ENCODE results near the gene ACY1. TPM values are rescaled to one million over a fixed set of nuclear protein-coding genes. Genes with fewer than 3 reads are reported as not detected.

ACY1 gene
- total RNA-seq, 1 experiment from 2014 or later, result 62.6 TPM

DNA sequence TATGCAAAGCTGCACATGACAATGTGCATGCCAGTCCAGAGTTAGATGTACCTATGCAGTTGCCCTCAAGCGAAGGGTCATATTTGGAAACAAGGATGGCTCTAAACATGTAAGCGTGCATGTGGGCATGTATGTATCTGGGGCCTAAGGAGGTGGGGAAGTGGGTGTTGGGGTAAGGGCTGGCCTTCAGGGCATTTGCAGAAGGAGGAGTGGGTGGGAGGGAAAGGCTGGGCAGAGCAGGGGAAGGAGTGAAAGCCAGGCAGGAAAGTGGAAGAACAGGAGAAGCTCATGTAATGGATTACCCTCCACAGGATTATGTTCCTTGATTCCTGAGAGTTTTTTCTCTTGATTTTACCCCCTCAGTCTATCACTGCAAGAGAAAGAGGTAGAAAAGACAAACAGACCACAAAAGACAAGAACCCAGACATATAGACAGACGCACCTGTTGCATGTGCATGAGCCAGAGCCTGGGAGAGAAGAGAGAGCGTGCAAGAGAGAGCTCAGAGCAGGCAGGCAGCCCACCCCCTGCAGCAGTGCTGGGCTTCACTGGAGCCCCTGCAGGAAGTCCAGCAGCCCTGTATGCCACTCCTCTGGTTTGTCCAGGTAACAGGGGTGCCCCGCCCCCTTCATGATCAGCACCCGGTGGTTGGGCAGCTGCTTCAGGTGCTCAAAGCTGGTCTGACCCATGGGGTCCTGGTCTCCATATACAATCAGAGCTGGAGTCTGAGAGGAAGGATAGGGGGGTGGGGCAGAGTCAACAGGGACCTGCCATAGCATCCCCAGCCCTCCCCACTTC, 14.3 kb upstream of the ACY1 start:
- peak; percentile 67 for DNase-seq
- peaks cover 11% of the 10 kb centered on the region; the same call in 1 of the 2 replicates for H3K4me1 ChIP-seq (ENCODE audit: insufficient read depth, low read length)
- Mint-ChIP-seq H3K27ac (peak overlapping the region in 2 of 3 experiments; percentile 49 to 77; a peak in 4 of 7 replicates), H3K36me3 (ENCODE audit: insufficient read depth in 1 of 3, low read depth in 3 of 3) (peaks cover 0 to 5% (median 2%) of the 10 kb centered on the region in 3 experiments; a peak in 4 of 7 replicates), H3K9me3 (no peaks in the 10 kb centered on the region), H3K4me1 (peaks cover 40 to 63% of the 10 kb centered on the region in 2 experiments), H3K27me3 (ENCODE audit: low read depth) (peaks cover 26% of the 10 kb centered on the region), H3K4me3 (peak overlapping the region; percentile 80 to 89)
- WGBS (ENCODE audit: extremely low coverage, insufficient read length, low lambda C conversion rate), result no CpG with 5 or more reads among the region's 6 CpGs
- H3K79me1 ChIP-seq (ENCODE audit: insufficient read depth, low read depth, low read length, poor library complexity, severe bottlenecking), result no peaks in the 10 kb centered on the region
- peak overlapping the region; percentile 29 for H3K4me2 ChIP-seq (ENCODE audit: insufficient read depth, insufficient read length, low read length)
- no peak overlapping the region for H2BK120ac ChIP-seq (ENCODE audit: low read depth, low read length, poor library complexity, severe bottlenecking)
- no peak overlapping the region for H3K56ac ChIP-seq (ENCODE audit: insufficient read length, low read depth, low read length)
- no peak overlapping the region for H3K18ac ChIP-seq (ENCODE audit: insufficient read length, low read depth, low read length)
- no peak overlapping the region for H3K27ac ChIP-seq (ENCODE audit: insufficient read length, low read depth, low read length)
- peaks cover 11% of the 10 kb centered on the region for H3K23me2 ChIP-seq (ENCODE audit: insufficient read length, low read depth, low read length, poor library complexity, severe bottlenecking)
- H2BK20ac ChIP-seq (ENCODE audit: low read depth, low read length, poor library complexity, severe bottlenecking), result no peak overlapping the region
- H3K79me2 ChIP-seq (ENCODE audit: insufficient read depth, low read length), result no peaks in the 10 kb centered on the region
- H2AFZ ChIP-seq (ENCODE audit: low read length), result no peak overlapping the region
- no peak overlapping the region for H3K14ac ChIP-seq (ENCODE audit: insufficient read depth, low read length)
- H2BK15ac ChIP-seq (ENCODE audit: low read depth, low read length), result no peak overlapping the region
- H2AK5ac ChIP-seq (ENCODE audit: insufficient read length, low read length), result no peak overlapping the region
- H3T11ph ChIP-seq (ENCODE audit: low read length), result no peak overlapping the region
- no peak overlapping the region for H2BK12ac ChIP-seq (ENCODE audit: insufficient read length, low read depth, low read length)
- TF ChIP-seq, protein P1, sequence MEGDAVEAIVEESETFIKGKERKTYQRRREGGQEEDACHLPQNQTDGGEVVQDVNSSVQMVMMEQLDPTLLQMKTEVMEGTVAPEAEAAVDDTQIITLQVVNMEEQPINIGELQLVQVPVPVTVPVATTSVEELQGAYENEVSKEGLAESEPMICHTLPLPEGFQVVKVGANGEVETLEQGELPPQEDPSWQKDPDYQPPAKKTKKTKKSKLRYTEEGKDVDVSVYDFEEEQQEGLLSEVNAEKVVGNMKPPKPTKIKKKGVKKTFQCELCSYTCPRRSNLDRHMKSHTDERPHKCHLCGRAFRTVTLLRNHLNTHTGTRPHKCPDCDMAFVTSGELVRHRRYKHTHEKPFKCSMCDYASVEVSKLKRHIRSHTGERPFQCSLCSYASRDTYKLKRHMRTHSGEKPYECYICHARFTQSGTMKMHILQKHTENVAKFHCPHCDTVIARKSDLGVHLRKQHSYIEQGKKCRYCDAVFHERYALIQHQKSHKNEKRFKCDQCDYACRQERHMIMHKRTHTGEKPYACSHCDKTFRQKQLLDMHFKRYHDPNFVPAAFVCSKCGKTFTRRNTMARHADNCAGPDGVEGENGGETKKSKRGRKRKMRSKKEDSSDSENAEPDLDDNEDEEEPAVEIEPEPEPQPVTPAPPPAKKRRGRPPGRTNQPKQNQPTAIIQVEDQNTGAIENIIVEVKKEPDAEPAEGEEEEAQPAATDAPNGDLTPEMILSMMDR (conservative IDR thresholded peaks at IDR 0.05), result no peak
- no peaks in the 10 kb centered on the region for H4K20me1 ChIP-seq (ENCODE audit: control insufficient read depth, insufficient read depth, insufficient read length)
- no peak overlapping the region for H4K8ac ChIP-seq (replicated peaks; ENCODE audit: insufficient read length, low read depth, low read length)
- no peak overlapping the region for H3K9ac ChIP-seq (ENCODE audit: extremely low read depth, insufficient read length, low read length)
- no peak overlapping the region for H3K23ac ChIP-seq (ENCODE audit: insufficient read length, low read depth, low read length)
- no peak overlapping the region for H4K5ac ChIP-seq (ENCODE audit: insufficient read length, low read depth, low read length)
- no peak overlapping the region for H2BK5ac ChIP-seq (ENCODE audit: insufficient read length, low read length)
- no peak overlapping the region for H3K4ac ChIP-seq (ENCODE audit: low read depth, low read length)
- no peaks in the 10 kb centered on the region for H3K27me3 ChIP-seq (ENCODE audit: insufficient read depth, low read length)
- H3K9me3 ChIP-seq (ENCODE audit: control insufficient read depth, low read depth, low read length), result no peaks in the 10 kb centered on the region
- H4K91ac ChIP-seq (ENCODE audit: insufficient read length, low read depth, low read length), result no peak overlapping the region

All from H9 (cell line).